Measurements from ENCODE around the gene BABAM2. TPM values are rescaled to one million over a fixed set of nuclear protein-coding genes. Genes with fewer than 3 reads are reported as not detected.

BABAM2 gene
- total and polyA plus RNA-seq, 9 of the 15 experiments (the other 6 are each of a cell fraction or from before 2014, with no cell fraction given), result 10.9 to 37.4 (median 25.6) TPM

DNA sequence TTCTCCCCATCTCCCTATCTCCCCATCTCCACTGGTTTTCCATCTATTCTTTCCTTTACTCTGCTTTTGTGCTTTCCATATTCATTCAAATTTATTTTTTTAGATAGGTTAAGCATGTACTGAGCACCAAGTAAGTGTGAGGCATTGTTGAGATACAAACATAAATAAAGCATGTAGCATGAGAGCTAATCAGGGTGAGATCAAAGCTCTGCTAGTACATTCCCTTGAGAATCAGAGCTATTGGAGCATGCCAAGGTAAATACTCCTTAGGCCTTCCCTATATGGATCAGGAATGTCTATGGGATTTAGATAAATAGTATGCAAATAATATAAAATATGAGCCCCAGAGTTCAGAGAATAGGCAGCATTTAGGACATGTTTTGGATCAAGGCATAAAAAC is 25.3 kb downstream of the BABAM2 start (continued):
- TF ChIP-seq NELFE (IDR thresholded peaks at IDR 0.05; ENCODE audit: insufficient read depth, insufficient read length) (no peak), WHSC1 (IDR thresholded peaks at IDR 0.05; ENCODE audit: low read length) (no peak), POLR2B (IDR thresholded peaks at IDR 0.05; ENCODE audit: low read depth, partially characterized antibody) (no peak), YBX1 (IDR thresholded peaks at IDR 0.05) (no peak)
- TF ChIP-seq, protein P1, sequence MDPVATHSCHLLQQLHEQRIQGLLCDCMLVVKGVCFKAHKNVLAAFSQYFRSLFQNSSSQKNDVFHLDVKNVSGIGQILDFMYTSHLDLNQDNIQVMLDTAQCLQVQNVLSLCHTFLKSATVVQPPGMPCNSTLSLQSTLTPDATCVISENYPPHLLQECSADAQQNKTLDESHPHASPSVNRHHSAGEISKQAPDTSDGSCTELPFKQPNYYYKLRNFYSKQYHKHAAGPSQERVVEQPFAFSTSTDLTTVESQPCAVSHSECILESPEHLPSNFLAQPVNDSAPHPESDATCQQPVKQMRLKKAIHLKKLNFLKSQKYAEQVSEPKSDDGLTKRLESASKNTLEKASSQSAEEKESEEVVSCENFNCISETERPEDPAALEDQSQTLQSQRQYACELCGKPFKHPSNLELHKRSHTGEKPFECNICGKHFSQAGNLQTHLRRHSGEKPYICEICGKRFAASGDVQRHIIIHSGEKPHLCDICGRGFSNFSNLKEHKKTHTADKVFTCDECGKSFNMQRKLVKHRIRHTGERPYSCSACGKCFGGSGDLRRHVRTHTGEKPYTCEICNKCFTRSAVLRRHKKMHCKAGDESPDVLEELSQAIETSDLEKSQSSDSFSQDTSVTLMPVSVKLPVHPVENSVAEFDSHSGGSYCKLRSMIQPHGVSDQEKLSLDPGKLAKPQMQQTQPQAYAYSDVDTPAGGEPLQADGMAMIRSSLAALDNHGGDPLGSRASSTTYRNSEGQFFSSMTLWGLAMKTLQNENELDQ (CRISPR knock-in tag; IDR thresholded peaks at IDR 0.05; ENCODE audit: borderline replicate concordance), result no peak

DNA sequence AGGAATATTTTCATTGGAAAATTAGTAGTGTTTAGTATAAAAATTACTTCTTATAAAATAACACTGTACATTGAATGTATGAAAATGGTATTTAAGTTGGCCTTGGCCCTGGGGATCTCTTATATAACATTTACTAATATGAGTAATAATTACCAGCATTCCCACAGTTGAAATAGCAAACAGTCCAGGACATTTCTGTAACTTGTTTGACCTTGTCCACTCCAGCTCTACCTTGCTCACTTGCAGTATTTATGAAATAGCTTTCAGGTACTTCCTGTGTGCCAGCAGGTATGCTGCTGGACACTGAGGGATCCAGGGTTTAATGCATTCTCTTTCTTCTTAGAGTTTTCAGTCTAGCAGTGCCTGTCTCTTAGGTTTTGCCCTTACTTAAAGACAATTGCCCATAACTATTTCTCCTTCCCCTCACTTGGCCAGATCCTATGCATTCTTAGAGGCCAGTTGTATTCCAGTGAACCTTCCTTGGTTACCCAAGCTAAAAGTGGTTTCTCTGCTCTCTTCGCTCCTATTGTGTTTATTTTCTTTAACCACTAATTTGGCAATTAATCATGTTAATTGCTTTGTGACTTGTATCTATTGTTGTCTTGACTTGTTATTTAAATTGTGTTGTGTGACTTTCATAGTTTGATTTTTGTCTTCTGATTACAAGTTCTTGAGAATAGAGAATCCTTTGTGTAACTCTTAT is 25.9 kb downstream of the BABAM2 start:
- ATAC-seq, result no peak
- intact Hi-C loops (cut with micrococcal nuclease) (no loop called here), in situ Hi-C loops (cut with MboI) (no loop called here)
- Histone ChIP-seq H2AFZ (ENCODE audit: low read depth, low read length) (no peak overlapping the region), H3K27ac (ENCODE audit: extremely low read depth, low read depth, low read length) (no peak overlapping the region), H4K20me1 (replicated peaks; ENCODE audit: control insufficient read depth, insufficient read depth, low read length) (no peaks in the 10 kb centered on the region), H3K4me1 (replicated peaks in 1 of 2; ENCODE audit: control insufficient read depth in 2 of 2, insufficient read depth in 2 of 2, low read length in 2 of 2) (no peaks in the 10 kb centered on the region; a peak in 2 of 5 replicates), H3K9me3 (replicated peaks; ENCODE audit: control insufficient read depth, insufficient read depth, low read depth, low read length) (no peaks in the 10 kb centered on the region), H3K36me3 (ENCODE audit: control insufficient read depth, insufficient read depth, low read length) (no peaks in the 10 kb centered on the region), H3K4me3 (no peak overlapping the region), H3K9me1 (ENCODE audit: control insufficient read depth, insufficient read depth, low read length) (no peaks in the 10 kb centered on the region), H3K9ac (ENCODE audit: insufficient read depth in 1 of 2, low read depth in 2 of 2, low read length in 2 of 2) (no peak overlapping the region), H3K4me2 (ENCODE audit: insufficient read depth, low read length) (no peak overlapping the region), H3K79me2 (ENCODE audit: control insufficient read depth, insufficient read depth, low read length) (no peaks in the 10 kb centered on the region), H3K27me3 (ENCODE audit: control insufficient read depth in 2 of 2, insufficient read depth in 2 of 2, low read length in 2 of 2) (no peaks in the 10 kb centered on the region)
- CTCF ChIA-PET (ENCODE audit: low intra/inter-chr PET ratio), result no interaction called here
- BruUV-seq (replicated peaks), result no TSS peak
- TF ChIP-seq PTBP1 (IDR thresholded peaks at IDR 0.05; ENCODE audit: low read depth, low read length), result no peak
- no peak for TF ChIP-seq SAFB (IDR thresholded peaks at IDR 0.05; ENCODE audit: borderline replicate concordance, low read depth, low read length)
- TF ChIP-seq, protein P2, sequence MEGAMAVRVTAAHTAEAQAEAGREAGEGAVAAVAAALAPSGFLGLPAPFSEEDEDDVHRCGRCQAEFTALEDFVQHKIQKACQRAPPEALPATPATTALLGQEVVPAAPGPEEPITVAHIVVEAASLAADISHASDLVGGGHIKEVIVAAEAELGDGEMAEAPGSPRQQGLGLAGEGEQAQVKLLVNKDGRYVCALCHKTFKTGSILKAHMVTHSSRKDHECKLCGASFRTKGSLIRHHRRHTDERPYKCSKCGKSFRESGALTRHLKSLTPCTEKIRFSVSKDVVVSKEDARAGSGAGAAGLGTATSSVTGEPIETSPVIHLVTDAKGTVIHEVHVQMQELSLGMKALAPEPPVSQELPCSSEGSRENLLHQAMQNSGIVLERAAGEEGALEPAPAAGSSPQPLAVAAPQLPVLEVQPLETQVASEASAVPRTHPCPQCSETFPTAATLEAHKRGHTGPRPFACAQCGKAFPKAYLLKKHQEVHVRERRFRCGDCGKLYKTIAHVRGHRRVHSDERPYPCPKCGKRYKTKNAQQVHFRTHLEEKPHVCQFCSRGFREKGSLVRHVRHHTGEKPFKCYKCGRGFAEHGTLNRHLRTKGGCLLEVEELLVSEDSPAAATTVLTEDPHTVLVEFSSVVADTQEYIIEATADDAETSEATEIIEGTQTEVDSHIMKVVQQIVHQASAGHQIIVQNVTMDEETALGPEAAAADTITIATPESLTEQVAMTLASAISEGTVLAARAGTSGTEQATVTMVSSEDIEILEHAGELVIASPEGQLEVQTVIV (CRISPR knock-in tag; IDR thresholded peaks at IDR 0.05; ENCODE audit: borderline replicate concordance), result no peak
- no peak for TF ChIP-seq FOXK2 (conservative IDR thresholded peaks at IDR 0.05 in 1 of 2, IDR thresholded peaks at IDR 0.05 in 1 of 2; ENCODE audit: low read depth in 2 of 2)
- TF ChIP-seq MCM3 (IDR thresholded peaks at IDR 0.05), result no peak
- TF ChIP-seq ESRRA (IDR thresholded peaks at IDR 0.05; ENCODE audit: borderline replicate concordance, low read depth), result no peak
- DNase-seq (ENCODE audit: extremely low read depth in 1 of 4, low spot score in 3 of 4), result no peak
- 82% methylated on average over 1 of the region's 1 CpG for WGBS (ENCODE audit: insufficient coverage, low coverage, missing lambda C conversion rate)
- POLR2A ChIA-PET, result interaction anchor here (1.1 to 1.4 kb wide), 2 partner anchors 9 kb away, joined by 3 to 4 read pairs; no protein-coding TSS in a partner anchor
- FAIRE-seq, result no peak
